ENCODE measurements around the gene VPS37C. TPM values are rescaled to one million over a fixed set of nuclear protein-coding genes. Genes with fewer than 3 reads are reported as not detected.

The VPS37C gene
- total RNA-seq, 4 donors from 2014 or later, result 9.3 to 17.5 (median 12.6) TPM

DNA sequence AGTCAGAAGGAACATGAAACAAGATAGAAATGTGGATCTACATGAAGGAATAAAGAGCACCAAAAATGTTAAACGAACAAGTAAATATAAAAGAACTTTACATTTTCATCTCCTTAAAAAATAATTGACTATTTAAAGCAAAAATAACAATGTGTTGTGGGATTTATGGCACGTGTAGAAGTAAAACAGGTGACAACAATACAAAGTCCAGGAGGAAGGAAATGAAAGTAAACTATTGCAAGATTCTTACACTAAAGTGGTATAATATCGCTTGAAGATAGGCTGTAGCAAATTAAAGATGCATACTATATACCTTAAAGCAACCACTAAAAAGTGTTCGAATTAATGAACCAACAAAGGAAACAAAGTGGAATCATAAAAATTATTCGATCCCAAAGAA lies 5.5 kb downstream of the VPS37C start:
- DNase-seq (ENCODE audit: low spot score), result no peak
- TF ChIP-seq, protein P1, sequence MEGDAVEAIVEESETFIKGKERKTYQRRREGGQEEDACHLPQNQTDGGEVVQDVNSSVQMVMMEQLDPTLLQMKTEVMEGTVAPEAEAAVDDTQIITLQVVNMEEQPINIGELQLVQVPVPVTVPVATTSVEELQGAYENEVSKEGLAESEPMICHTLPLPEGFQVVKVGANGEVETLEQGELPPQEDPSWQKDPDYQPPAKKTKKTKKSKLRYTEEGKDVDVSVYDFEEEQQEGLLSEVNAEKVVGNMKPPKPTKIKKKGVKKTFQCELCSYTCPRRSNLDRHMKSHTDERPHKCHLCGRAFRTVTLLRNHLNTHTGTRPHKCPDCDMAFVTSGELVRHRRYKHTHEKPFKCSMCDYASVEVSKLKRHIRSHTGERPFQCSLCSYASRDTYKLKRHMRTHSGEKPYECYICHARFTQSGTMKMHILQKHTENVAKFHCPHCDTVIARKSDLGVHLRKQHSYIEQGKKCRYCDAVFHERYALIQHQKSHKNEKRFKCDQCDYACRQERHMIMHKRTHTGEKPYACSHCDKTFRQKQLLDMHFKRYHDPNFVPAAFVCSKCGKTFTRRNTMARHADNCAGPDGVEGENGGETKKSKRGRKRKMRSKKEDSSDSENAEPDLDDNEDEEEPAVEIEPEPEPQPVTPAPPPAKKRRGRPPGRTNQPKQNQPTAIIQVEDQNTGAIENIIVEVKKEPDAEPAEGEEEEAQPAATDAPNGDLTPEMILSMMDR (IDR thresholded peaks at IDR 0.05), result no peak
- no peak for ATAC-seq (ENCODE audit: low FRiP score)

DNA sequence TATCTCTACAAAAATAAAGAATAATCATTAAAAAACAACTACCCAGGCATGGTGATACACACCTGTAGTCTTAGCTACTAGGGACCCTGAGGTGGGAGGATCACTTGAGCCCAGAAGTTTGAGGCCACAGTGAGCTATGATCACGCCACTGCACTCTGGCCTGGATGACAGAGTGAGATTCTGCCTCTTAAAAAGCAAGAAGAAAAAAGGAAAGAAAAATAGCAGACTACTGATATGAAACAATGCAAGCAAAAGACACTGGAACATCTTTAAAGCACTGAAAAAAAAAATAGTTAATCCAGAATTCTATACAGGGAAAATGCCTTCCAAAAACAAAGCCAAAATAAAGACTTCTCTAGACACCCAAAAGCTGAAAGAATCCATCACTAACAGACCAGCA lies 5.9 kb downstream of the VPS37C start:
- ATAC-seq (ENCODE audit: low FRiP score) (no peak), DNase-seq (ENCODE audit: low spot score) (no peak)
- TF ChIP-seq, protein P1 (IDR thresholded peaks at IDR 0.05), result no peak

DNA sequence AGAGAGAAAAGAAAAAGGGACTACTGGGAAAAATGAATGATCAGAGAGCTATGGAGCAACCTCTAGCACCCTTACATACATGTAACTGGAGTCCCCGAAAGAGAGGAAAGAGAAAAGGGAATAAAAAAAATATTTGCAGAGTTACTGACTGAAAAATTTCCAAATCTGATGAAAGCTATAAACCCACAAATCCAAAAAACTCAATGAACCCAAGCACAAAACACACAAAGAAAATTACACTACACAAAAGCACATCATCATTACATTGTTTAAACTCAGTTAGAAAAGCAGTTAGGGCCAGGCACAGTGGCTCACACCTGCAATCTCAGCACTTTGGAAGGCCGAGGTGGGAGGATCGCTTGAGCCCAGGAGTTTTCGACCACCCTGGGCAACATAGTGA lies 6.7 kb downstream of the VPS37C start:
- ATAC-seq (ENCODE audit: low FRiP score), result no peak
- TF ChIP-seq, protein P1 (IDR thresholded peaks at IDR 0.05), result no peak

DNA sequence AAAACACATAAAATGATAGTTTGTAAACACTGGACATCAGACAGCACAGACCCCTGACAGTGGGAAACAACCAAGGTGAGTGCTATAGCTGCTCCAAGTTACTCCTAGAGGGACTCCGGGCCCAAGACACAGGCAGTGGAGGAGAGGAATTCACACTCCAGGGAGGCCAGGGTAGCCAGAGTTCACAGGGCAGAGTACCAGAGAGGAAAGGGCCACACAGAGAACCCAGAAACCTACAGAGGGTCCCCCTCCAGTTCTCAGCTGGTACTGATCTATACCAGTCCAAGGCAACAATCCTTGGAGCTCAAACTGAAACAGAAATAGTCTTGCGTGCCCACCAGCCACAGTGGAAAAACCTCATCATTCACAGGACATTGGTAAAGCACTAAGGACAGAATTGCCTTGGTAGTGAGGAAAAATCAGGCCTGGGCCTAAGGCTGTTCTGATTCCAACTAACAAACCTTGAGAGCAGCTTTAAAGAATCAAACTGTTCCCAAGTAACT lies 7.6 kb downstream of the VPS37C start:
- DNase-seq (ENCODE audit: low spot score) (no peak), ATAC-seq (ENCODE audit: low FRiP score) (peak; percentile 10)
- TF ChIP-seq, protein P1 (IDR thresholded peaks at IDR 0.05), result no peak

More for the DNA sequence above, 6.7 kb downstream of the VPS37C start:
- DNase-seq (ENCODE audit: low spot score), result no peak

DNA sequence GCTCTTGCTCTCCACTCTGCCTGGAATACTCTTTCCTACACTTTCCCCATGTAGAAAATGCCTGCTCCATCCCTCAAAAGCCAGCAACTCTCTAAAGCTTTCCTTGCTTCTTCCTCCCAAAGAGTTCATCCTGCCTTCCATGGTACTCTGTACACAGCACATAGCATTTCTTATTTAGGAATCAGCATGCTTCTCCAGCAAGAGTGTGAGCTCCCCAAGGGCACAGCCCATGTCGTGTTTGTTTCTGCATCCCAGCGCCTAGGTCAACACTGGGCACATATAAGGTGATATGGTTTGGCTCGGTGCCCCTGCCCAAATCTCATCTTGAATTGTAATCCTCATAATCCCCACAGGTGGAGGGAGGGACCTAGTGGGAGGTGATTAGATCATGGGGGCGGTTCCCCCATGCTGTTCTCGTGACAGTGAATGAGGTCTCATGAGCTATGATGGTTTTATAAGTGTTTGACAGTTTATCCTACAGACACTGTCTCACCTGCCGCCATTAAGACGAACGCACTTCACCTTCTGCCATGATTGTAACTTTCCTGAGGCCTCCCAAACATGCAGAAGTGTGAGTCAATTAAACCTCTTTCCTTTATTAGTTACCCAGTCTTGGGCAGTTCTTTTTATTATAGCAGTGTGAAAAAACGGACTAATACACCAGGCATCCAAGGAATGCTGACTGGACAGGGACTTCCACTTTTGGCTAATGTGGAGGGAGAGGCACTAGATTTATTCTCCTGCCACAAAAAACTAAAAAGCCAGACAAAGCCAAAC lies 8.2 kb downstream of the VPS37C start:
- TF ChIP-seq, protein P1 (IDR thresholded peaks at IDR 0.05), result no peak
- DNase-seq (ENCODE audit: low spot score) (no peak), ATAC-seq (ENCODE audit: low FRiP score) (peak; percentile 93)

DNA sequence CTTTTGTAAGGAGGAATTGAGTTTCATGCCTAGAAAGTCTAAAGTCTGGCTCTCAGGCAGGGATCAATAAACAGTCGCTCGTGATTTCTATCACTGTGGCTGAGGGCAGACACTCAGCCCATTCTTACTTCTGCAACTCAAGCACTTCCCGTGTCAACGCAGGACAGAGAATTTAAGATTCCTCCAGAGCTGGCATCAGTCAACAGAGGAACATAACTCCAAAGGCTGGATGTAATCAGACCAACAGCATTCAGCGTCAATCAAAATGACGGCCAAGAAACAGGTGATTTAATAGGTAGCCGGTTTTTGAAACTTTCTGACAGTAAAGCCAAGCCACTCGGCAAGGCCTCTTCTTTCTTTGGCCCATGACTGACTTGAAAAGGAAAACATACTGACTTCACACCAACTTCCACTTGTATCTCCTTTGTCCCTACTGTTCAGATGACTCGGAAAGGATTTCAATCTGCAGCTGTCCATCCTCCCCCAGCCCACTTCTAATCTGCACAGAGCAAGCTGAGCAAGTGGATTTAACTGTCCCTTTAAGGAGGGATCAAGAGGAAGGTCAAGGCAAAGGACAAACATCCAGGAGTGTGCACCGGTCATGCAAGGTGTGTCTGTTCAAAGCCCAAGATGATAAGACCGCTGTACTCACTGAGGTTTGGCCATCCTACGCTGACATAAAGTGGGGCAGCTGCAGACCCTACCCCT lies 9.5 kb downstream of the VPS37C start:
- TF ChIP-seq, protein P1 (IDR thresholded peaks at IDR 0.05), result no peak
- ATAC-seq (ENCODE audit: low FRiP score) (no peak), DNase-seq (ENCODE audit: low spot score) (no peak)

All from omental fat pad (tissue), 4 donors.